ENCODE measurements around the gene ZNRF2. TPM values are rescaled to one million over a fixed set of nuclear protein-coding genes. Genes with fewer than 3 reads are reported as not detected.
A peak's percentile ranks its signal among the peaks of the same experiment; 100 is the strongest.
"Not testable (repeated sequence)": the region's sequence is repeated elsewhere in the genome, so short reads cannot be mapped to it uniquely, and the experiment has no call there.

Gene ZNRF2
- total RNA-seq, 1 donor from 2014 or later = 11.2 TPM

DNA sequence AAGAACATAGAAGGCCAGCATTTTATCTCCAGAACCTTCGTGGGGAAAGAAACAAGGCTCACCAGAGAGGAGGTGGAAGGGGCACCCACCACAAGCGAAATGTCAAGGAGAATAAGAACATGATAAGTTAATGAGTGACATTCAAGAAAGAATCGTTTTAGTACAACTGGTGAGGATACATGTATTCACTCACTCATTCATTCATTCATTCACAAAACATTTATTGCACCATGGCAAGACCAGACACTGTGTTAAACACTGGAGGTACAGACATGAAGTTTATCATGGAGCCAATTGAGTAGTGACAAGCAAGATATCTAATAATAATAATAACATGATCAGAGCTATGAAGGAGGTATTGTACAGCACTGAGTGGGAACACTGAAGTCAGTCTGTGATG lies 1.7 kb upstream of the ZNRF2 start:
- Mint-ChIP-seq H3K36me3 (no peaks in the 10 kb centered on the region), H3K9me3 (no peaks in the 10 kb centered on the region), H3K27ac (peak overlapping the region; percentile 96), H3K4me1 (ENCODE audit: unreplicated experiment) (peaks cover 12% of the 10 kb centered on the region), H3K27me3 (no peaks in the 10 kb centered on the region), H3K4me3 (peak overlapping the region; percentile 88)
- DNase-seq (ENCODE audit: extremely low spot score, unreplicated experiment) = no peak
- TF ChIP-seq, protein P1, sequence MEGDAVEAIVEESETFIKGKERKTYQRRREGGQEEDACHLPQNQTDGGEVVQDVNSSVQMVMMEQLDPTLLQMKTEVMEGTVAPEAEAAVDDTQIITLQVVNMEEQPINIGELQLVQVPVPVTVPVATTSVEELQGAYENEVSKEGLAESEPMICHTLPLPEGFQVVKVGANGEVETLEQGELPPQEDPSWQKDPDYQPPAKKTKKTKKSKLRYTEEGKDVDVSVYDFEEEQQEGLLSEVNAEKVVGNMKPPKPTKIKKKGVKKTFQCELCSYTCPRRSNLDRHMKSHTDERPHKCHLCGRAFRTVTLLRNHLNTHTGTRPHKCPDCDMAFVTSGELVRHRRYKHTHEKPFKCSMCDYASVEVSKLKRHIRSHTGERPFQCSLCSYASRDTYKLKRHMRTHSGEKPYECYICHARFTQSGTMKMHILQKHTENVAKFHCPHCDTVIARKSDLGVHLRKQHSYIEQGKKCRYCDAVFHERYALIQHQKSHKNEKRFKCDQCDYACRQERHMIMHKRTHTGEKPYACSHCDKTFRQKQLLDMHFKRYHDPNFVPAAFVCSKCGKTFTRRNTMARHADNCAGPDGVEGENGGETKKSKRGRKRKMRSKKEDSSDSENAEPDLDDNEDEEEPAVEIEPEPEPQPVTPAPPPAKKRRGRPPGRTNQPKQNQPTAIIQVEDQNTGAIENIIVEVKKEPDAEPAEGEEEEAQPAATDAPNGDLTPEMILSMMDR (conservative IDR thresholded peaks at IDR 0.05) = no peak

DNA sequence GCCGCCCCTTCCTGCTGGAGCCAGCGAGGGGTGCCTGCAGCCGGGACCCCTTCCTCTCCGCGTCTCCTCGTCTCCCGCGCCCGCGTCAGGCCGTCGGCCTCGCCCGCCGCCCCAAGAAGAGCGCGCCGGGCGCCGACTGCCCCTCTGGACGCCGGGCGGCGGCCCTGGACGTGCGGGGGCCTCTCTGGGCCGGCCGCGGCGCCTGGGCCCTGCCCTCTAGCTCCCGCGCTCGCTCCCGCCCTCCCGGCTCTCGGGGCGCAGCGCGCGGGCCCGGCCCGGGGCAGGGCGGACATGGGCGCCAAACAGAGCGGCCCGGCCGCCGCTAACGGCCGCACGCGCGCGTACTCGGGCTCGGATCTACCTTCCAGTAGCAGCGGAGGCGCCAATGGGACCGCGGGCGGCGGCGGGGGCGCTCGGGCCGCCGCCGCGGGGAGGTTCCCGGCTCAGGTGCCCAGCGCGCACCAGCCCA lies 704 bp downstream of the ZNRF2 start:
- TF ChIP-seq, protein P1 (conservative IDR thresholded peaks at IDR 0.05) = no peak
- Mint-ChIP-seq H3K36me3 (no peaks in the 10 kb centered on the region), H3K4me3 (peak overlapping the region; percentile 80), H3K4me1 (ENCODE audit: unreplicated experiment) (peaks cover 29% of the 10 kb centered on the region), H3K27ac (no peak overlapping the region), H3K9me3 (no peaks in the 10 kb centered on the region), H3K27me3 (no peaks in the 10 kb centered on the region)
- DNase-seq (ENCODE audit: extremely low spot score, unreplicated experiment) = no peak

DNA sequence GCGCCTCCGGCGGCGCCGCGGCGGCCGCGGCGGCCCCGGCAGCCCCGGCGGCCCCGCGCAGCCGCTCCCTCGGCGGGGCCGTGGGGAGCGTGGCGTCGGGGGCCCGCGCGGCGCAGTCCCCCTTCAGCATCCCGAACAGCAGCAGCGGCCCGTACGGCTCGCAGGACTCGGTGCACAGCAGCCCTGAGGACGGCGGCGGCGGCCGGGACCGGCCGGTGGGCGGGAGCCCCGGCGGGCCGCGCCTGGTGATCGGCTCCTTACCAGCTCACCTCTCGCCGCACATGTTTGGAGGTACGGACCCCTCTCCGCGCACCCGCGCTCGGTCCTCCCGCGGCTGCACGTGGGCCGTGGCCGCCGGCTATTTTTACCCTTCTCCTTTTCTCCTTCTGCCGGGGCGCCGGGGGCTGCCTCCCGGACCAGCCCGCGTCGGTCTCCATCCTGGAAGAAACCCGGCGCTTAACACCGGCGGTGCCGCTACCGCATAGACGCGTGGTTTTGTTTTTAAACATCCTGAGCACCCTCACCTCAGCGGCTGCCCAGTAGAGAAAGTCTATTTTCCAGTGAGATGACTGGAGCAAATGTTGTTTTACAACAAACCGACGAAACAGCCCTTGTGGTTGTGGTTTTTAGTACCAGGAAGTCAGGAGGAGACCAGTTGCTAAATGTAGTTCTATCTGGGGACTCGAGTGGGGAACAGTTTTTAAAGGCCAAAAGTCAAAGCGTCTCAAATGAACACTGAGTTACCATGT lies 1.3 kb downstream of the ZNRF2 start:
- Mint-ChIP-seq H3K9me3 (no peaks in the 10 kb centered on the region), H3K4me3 (peak overlapping the region; percentile 96), H3K27ac (peak overlapping the region; percentile 96), H3K4me1 (ENCODE audit: unreplicated experiment) (peaks cover 33% of the 10 kb centered on the region), H3K36me3 (no peaks in the 10 kb centered on the region), H3K27me3 (no peaks in the 10 kb centered on the region)
- no peak for DNase-seq (ENCODE audit: extremely low spot score, unreplicated experiment)
- TF ChIP-seq, protein P1 (conservative IDR thresholded peaks at IDR 0.05) = no peak

DNA sequence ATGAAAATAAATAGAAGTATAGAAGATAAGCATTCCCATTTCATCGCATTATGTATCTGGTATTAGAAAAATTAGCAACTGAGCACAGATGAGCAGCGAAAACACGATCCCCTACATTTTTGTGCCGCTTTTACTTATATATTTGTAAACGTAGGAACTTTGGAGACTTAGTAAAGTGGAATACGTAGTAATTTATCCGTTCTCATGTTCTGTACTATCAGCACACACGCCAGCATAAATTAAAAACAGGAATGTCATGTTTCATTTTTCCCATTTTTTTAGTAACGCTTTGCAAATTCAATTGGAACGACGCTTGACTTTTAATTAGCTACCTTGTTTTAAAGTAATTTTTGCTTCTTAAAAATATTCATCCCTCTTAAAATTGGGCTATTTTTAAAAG lies 2.4 kb downstream of the ZNRF2 start:
- peaks cover 7% of the 10 kb centered on the region for H3K9me3 Mint-ChIP-seq
- peak overlapping the region; percentile 96 for H3K4me3 Mint-ChIP-seq
- H3K27me3 Mint-ChIP-seq = no peaks in the 10 kb centered on the region
- peaks cover 33% of the 10 kb centered on the region for H3K4me1 Mint-ChIP-seq (ENCODE audit: unreplicated experiment)
- TF ChIP-seq, protein P1 (conservative IDR thresholded peaks at IDR 0.05) = no peak
- DNase-seq (ENCODE audit: extremely low spot score, unreplicated experiment) = no peak
- peak overlapping the region; percentile 96 for H3K27ac Mint-ChIP-seq
- H3K36me3 Mint-ChIP-seq = peaks cover 3% of the 10 kb centered on the region

DNA sequence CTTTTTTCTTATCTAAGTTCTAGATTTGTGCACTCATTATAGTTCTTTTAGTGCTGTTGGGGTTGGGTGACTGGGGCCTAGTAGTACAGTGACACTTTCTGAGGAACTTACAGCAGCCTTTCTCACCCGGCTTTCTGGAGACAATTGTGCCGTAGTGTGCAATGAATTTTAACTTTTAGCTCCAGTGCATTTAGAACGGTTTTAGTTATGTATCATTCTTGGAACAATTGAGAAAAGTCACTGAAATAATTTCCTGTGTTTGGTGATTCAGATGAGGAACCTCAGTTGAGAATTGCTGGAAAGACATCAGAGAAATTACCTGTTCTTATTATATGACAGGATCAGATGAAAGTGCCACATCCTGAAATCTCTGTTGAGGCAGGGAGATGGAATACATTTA lies 3.2 kb downstream of the ZNRF2 start:
- Mint-ChIP-seq H3K27ac (peak overlapping the region; percentile 42), H3K4me1 (ENCODE audit: unreplicated experiment) (peaks cover 33% of the 10 kb centered on the region), H3K4me3 (peak overlapping the region; percentile 81)
- DNase-seq (ENCODE audit: extremely low spot score, unreplicated experiment); H3K27me3 Mint-ChIP-seq; H3K9me3 Mint-ChIP-seq; H3K36me3 Mint-ChIP-seq: not testable (repeated sequence)

DNA sequence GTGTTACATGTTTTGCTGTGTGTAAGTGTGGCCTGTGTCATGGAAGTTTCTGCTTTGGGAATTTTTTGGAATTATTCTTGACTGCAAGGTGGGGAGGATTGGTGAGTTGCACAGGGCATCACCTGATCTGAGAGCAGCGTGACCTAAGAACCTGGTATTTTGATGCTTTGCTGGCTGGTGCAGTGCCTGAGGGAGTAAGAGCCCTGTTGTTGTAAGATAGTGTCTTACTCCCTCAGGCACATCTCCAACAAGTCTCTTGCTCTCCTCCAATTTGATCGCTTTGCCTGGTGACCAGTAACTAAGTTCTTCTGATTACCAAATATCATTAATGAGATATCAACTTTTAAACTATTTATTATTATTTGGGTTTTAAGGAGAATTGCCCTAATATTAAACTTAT lies 5.2 kb downstream of the ZNRF2 start:
- Mint-ChIP-seq H3K4me3 (peak overlapping the region; percentile 74), H3K27ac (peak overlapping the region; percentile 83), H3K4me1 (ENCODE audit: unreplicated experiment) (peaks cover 33% of the 10 kb centered on the region)
- H3K9me3 Mint-ChIP-seq; DNase-seq (ENCODE audit: extremely low spot score, unreplicated experiment); H3K27me3 Mint-ChIP-seq; H3K36me3 Mint-ChIP-seq: not testable (repeated sequence)

DNA sequence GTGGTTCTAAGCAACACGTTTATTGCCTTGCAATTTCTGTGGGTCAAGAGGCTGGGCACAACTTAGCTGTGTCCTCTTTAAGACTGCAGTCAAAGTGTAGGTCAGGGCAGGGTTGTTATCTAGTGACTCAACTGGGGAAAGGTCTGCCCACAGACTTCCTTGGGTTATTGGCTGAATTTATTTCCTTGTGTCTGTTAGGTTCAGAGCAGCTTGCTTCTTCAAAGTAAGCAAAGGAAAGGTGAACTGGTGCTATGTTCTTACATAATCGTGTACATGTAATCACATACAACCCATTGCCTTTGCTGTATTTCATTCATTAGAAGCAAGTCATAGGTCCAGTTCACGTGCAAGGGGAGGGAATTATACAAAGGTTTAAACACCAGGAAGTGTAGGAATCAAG lies 5.9 kb downstream of the ZNRF2 start:
- DNase-seq (ENCODE audit: extremely low spot score, unreplicated experiment); H3K9me3 Mint-ChIP-seq; H3K36me3 Mint-ChIP-seq; H3K27me3 Mint-ChIP-seq: not testable (repeated sequence)
- Mint-ChIP-seq H3K4me1 (ENCODE audit: unreplicated experiment) (peaks cover 33% of the 10 kb centered on the region), H3K4me3 (peak overlapping the region; percentile 71), H3K27ac (peak overlapping the region; percentile 63)

DNA sequence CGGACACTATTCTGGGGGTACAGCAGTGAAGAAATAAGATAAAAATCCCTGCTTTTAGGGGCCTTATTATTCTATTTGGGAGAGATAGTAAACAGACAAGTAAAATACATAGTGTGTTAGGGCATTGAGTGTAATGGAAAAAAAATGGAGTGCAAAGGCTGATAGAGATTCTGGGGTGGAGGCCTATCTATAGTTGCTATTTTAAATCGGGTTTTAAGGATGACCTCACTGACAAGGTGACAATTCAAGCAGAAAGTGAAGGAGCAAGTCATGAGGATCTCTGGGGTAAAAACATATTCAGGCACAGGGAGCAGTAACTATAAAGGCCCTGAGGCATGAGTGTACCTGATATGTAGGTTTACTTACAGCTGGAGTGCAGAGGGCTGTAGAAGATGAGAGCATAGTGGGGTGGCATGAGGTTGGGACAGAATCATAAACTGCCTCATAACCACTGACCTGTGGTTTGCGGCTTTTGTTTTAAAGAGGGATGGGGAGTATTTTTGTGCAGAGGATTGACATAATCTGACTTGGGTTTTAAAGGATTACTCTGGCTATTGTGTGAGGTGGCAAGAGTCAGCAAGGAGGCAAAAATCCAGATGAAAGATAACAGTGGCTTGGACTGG lies 8.1 kb downstream of the ZNRF2 start:
- H3K4me3 Mint-ChIP-seq; DNase-seq (ENCODE audit: extremely low spot score, unreplicated experiment); H3K27me3 Mint-ChIP-seq; H3K36me3 Mint-ChIP-seq; H3K9me3 Mint-ChIP-seq: not testable (repeated sequence)
- peak overlapping the region; percentile 44 for H3K27ac Mint-ChIP-seq
- H3K4me1 Mint-ChIP-seq (ENCODE audit: unreplicated experiment) = peaks cover 23% of the 10 kb centered on the region

DNA sequence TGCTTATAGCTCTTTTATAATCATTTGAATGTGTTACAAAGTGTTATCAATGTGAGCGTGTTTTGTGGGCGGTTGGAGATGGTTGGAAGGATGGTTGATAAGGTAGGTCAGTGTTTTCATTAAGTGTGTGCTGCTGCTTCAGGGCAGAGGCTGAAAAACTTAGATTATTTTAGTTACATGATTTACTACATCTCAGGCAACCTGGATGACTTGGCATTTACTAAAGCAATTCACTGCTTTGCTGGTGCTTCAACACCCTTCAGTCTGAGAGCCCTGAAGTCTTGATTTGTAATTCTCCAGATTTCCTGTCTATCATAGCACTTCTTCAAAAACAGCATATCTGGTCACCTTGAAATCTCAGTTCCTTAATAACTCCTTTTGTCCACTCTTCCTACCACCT lies 11.9 kb downstream of the ZNRF2 start:
- not testable (repeated sequence) for H3K27me3 Mint-ChIP-seq; H3K36me3 Mint-ChIP-seq; H3K4me1 Mint-ChIP-seq (ENCODE audit: unreplicated experiment); H3K4me3 Mint-ChIP-seq; DNase-seq (ENCODE audit: extremely low spot score, unreplicated experiment); H3K9me3 Mint-ChIP-seq
- H3K27ac Mint-ChIP-seq = peak overlapping the region; percentile 36

DNA sequence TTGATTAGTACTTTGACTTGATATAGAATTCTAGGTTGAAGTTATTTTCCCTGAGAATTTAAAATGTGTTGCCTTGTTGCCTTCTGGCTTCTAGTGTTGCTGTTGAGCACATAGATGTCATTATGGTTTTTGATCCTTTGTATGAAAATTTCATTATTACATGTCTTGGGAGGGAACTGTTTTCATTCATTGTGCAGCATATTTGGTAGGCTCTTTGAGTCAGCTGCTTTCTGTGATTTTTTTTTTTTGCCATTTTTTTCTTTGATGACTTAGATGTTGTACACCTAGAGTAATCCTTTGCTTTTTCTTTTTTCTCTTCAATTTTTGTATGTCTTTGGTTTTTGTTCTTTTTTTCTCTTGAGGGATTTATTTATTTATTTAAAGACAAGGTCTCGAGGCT lies 13.1 kb downstream of the ZNRF2 start:
- not testable (repeated sequence) for H3K36me3 Mint-ChIP-seq; H3K27ac Mint-ChIP-seq; H3K4me1 Mint-ChIP-seq (ENCODE audit: unreplicated experiment); H3K4me3 Mint-ChIP-seq; DNase-seq (ENCODE audit: extremely low spot score, unreplicated experiment); H3K27me3 Mint-ChIP-seq; H3K9me3 Mint-ChIP-seq
